ENCODE data around the gene SLC26A5. TPM values are rescaled to one million over a fixed set of nuclear protein-coding genes. Genes with fewer than 3 reads are reported as not detected.
"Not testable (repeated sequence)": the region's sequence is repeated elsewhere in the genome, so short reads cannot be mapped to it uniquely, and the experiment has no call there.

Gene SLC26A5
- 1 to 10 TPM in 2 of 4 donors, under 1 TPM in 2; 0.51 to 2.5 (median 1.0) TPM for total RNA-seq

GRCh38 chr7:103446049-103446520, at the start of gene SLC26A5:
Gene SLC26A5 (minus strand): TSS chr7:103446207. CDS start chr7:103421514, 24,693 bp downstream.
- TF ChIP-seq CTCF (IDR thresholded peaks at IDR 0.05): no peak
- TF ChIP-seq POLR2A (IDR thresholded peaks at IDR 0.05): no peak
- no peak within 1 kb of the TSS for H3K4me3 ChIP-seq (ENCODE audit: low read depth, poor library complexity, severe bottlenecking)
- DNase-seq (ENCODE audit: low spot score in 2 of 2): no peak
- intact Hi-C loops (cut with DNase I; ENCODE audit: low total_unique reads): no loop called here
- 2 to 13% methylated on average over 11 to 22 of the region's 54 CpGs for WGBS, 2 donors

GRCh38 chr7:103487419-103487818, 41.4 kb upstream of the SLC26A5 start:
- TF ChIP-seq POLR2A (IDR thresholded peaks at IDR 0.05) (no peak), CTCF (IDR thresholded peaks at IDR 0.05) (no peak)
- no peak for DNase-seq (ENCODE audit: low spot score in 2 of 2)
- WGBS, 2 donors: 87 to 91% methylated on average over 4 of the region's 4 CpGs
- H3K4me3 ChIP-seq (ENCODE audit: low read depth, poor library complexity, severe bottlenecking): no peak overlapping the region
- intact Hi-C loops (cut with DNase I; ENCODE audit: low total_unique reads): no loop called here

GRCh38 chr7:103486873-103487272, 40.9 kb upstream of the SLC26A5 start:
- H3K4me3 ChIP-seq (ENCODE audit: low read depth, poor library complexity, severe bottlenecking); DNase-seq (ENCODE audit: low spot score in 2 of 2); intact Hi-C loops (cut with DNase I; ENCODE audit: low total_unique reads): not testable (repeated sequence)
- 65 to 76% methylated on average over 3 of the region's 3 CpGs for WGBS, 2 donors

GRCh38 chr7:103480771-103481170, 34.8 kb upstream of the SLC26A5 start:
- H3K4me3 ChIP-seq (ENCODE audit: low read depth, poor library complexity, severe bottlenecking): no peak overlapping the region
- no peak for DNase-seq (ENCODE audit: low spot score in 2 of 2)
- intact Hi-C loops (cut with DNase I; ENCODE audit: low total_unique reads): no loop called here
- 61 to 75% methylated on average over 2 of the region's 2 CpGs for WGBS, 2 donors
- TF ChIP-seq POLR2A (IDR thresholded peaks at IDR 0.05) (no peak), CTCF (IDR thresholded peaks at IDR 0.05) (no peak)

GRCh38 chr7:103474956-103475355, 28.9 kb upstream of the SLC26A5 start:
- TF ChIP-seq POLR2A (IDR thresholded peaks at IDR 0.05) (no peak), CTCF (IDR thresholded peaks at IDR 0.05) (no peak)
- 39 to 46% methylated on average over 5 of the region's 5 CpGs for WGBS, 2 donors
- no peak overlapping the region for H3K4me3 ChIP-seq (ENCODE audit: low read depth, poor library complexity, severe bottlenecking)
- intact Hi-C loops (cut with DNase I; ENCODE audit: low total_unique reads): no loop called here
- DNase-seq (ENCODE audit: low spot score in 2 of 2): no peak

- 91 to 93% methylated on average over 4 of the region's 4 CpGs for WGBS, 2 donors
- intact Hi-C loops (cut with DNase I; ENCODE audit: low total_unique reads): no loop called here
- TF ChIP-seq CTCF (IDR thresholded peaks at IDR 0.05) (no peak), POLR2A (IDR thresholded peaks at IDR 0.05) (no peak)
- H3K4me3 ChIP-seq (ENCODE audit: low read depth, poor library complexity, severe bottlenecking): no peak overlapping the region
- no peak for DNase-seq (ENCODE audit: low spot score in 2 of 2)
These were observed 23.3 kb upstream of the SLC26A5 start for GRCh38 chr7:103469095-103469948.
